Transverse colon (tissue), 4 donors: ENCODE data around the gene F7.

ENCODE experiments used
- CTCF ChIP-seq, 5 experiments: fragments of 200-600 bp in 3 of 5; fragments of 450-650 bp in 2 of 5; sonication (generic) in 3 of 5; IDR thresholded peaks; 1 replicate in 2 of 5; 2 replicates in 3 of 5; pipeline ENCODE4 v1.5.1; 2016 to 2017; ENCODE audit warnings: antibody characterized with exemption in 5 of 5, inconsistent platforms in 3 of 5, mild to moderate bottlenecking in 2 of 5, moderate library complexity in 1 of 5
- EP300 ChIP-seq: sonication (generic); formaldehyde crosslinking; IDR thresholded peaks from one replicate; pipeline ENCODE4 v1.6.1; 2017; ENCODE audit warnings: antibody characterized with exemption, low read depth
- POLR2A ChIP-seq: fragments of 450-650 bp; IDR thresholded peaks from one replicate; pipeline ENCODE4 v1.6.1; 2016; ENCODE audit warnings: antibody characterized with exemption, mild to moderate bottlenecking, moderate library complexity
- POLR2AphosphoS5 ChIP-seq, 3 donors: sonication (generic); formaldehyde crosslinking; IDR thresholded peaks; one replicate each; pipeline ENCODE4 v1.6.1; 2016; ENCODE audit warnings: antibody characterized with exemption in 3 of 3

DNA sequence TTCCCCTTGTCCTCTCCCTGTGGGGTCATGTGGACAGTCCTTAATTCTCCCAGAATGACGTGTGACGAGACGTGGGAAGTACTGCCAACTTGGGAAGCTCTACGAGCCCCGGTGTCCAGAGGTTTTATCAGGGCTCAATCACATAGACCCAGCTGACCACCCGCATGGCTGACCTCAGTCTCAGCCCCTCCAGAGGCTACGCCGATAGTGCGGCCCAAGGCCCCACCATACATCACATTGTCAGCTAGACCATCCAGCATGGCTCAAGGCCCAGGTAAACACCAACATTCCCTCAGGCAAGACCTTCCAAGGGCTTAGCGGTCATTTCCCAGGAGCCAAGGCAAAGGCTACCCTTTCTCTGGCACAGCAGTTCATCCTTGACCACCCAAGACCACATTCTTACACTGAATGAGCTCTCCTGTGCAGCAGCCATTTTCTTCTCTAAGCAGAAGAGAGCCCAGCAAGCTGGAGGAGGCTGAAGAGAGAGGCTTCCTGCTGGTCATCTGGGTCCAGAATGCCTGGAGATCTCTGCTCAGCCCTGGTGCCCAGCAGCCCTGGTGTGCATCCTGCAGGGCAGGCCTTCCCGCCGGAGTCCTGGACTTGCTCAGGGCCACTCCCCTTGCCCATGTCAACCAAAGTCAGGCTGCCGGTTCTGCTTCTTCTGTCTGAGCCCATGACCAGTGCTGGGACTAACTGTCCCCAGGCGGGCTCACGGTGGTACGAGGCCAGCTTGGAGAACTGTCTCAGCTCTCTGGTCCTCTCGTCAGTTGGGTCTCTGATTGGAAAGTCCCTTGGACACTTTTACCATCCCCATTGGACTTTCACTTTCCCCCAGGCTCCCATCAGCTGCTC, 9.1 kb downstream of the F7 start:
- no peak for TF ChIP-seq CTCF (IDR thresholded peaks at IDR 0.05)
- no peak for TF ChIP-seq POLR2AphosphoS5 (IDR thresholded peaks at IDR 0.05)
- TF ChIP-seq POLR2A: no peak
- TF ChIP-seq EP300: no peak
